Central memory CD8-positive, alpha-beta T cell (primary cell): ENCODE measurements around the gene ASB16.

Experiments used
- ATAC-seq: fragments of 150-1000 bp; cut with Tn5 transposase; replicated peaks from 2 replicates; pipeline ENCODE4 v1.10.0; 2022; ENCODE audit warnings: mild to moderate bottlenecking, moderate FRiP score, moderate number of reproducible peaks; ENCODE audit not compliant: poor library complexity, severe bottlenecking; ENCODE audit errors: extremely low read depth
- DNase-seq, 2 donors: peaks; one replicate each; pipeline ENCODE4 v3.0.0; 2021; ENCODE audit warnings: low spot score in 2 of 2
- H3K27ac Mint-ChIP-seq: one replicate; pipeline ENCODE4 v1.8.0; 2022; ENCODE audit warnings: low read depth, mild to moderate bottlenecking, moderate library complexity, mixed read lengths
- H3K27me3 Mint-ChIP-seq: one replicate; pipeline ENCODE4 v1.8.0; 2022; ENCODE audit warnings: mixed read lengths
- H3K36me3 Mint-ChIP-seq: one replicate; pipeline ENCODE4 v1.8.0; 2022; ENCODE audit warnings: mild to moderate bottlenecking, moderate library complexity, mixed read lengths; ENCODE audit not compliant: insufficient read depth
- H3K4me1 Mint-ChIP-seq: one replicate; pipeline ENCODE4 v1.8.0; 2022; ENCODE audit warnings: mixed read lengths
- H3K4me3 Mint-ChIP-seq: one replicate; pipeline ENCODE4 v1.8.0; 2022; ENCODE audit warnings: mild to moderate bottlenecking, moderate library complexity, mixed read lengths
- H3K9me3 Mint-ChIP-seq: one replicate; pipeline ENCODE4 v1.8.0; 2022; ENCODE audit warnings: mixed read lengths

The ASB16 gene

GRCh38 chr17:44219108-44219615 lies 48.7 kb downstream of the ASB16 start:
- ATAC-seq = peak; percentile 49
- Mint-ChIP-seq H3K36me3 (peaks cover 50% of the 10 kb centered on the region), H3K4me3 (peak overlapping the region; percentile 13), H3K27ac (no peak overlapping the region), H3K4me1 (peaks cover 55% of the 10 kb centered on the region), H3K9me3 (no peaks in the 10 kb centered on the region), H3K27me3 (no peaks in the 10 kb centered on the region)
- DNase-seq = peak; percentile 62 to 63

- peak in 1 of 2 donors; percentile 63 for DNase-seq
- ATAC-seq = peak; percentile 33
- Mint-ChIP-seq H3K4me3 (peak within 1 kb of the TSS; percentile 96), H3K27me3 (no peaks in the 10 kb centered on the region), H3K4me1 (peaks cover 51% of the 10 kb centered on the region), H3K36me3 (peaks cover 48% of the 10 kb centered on the region), H3K27ac (peak within 1 kb of the TSS; percentile 99), H3K9me3 (no peaks in the 10 kb centered on the region)
These were observed 49.2 kb downstream of the ASB16 start, which contains the start of gene UBTF for GRCh38 chr17:44219616-44220212. Gene UBTF, minus strand, starts transcription at chr17:44219675. Its CDS starts 1,446 bp downstream, at chr17:44218229.

- H3K27ac Mint-ChIP-seq = peak overlapping the region; percentile 99
- no peaks in the 10 kb centered on the region for H3K27me3 Mint-ChIP-seq
- ATAC-seq (peak; percentile 41), DNase-seq (peak; percentile 38 to 51)
- peaks cover 43% of the 10 kb centered on the region for H3K4me1 Mint-ChIP-seq
- H3K9me3 Mint-ChIP-seq = no peaks in the 10 kb centered on the region
- peak overlapping the region; percentile 96 for H3K4me3 Mint-ChIP-seq
- H3K36me3 Mint-ChIP-seq = peaks cover 43% of the 10 kb centered on the region
These were observed 49.9 kb downstream of the ASB16 start for GRCh38 chr17:44220213-44221083.

GRCh38 chr17:44221084-44221861 lies 50.8 kb downstream of the ASB16 start:
- DNase-seq (peak; percentile 44 to 48), ATAC-seq (peak; percentile 20)
- no peaks in the 10 kb centered on the region for H3K27me3 Mint-ChIP-seq
- H3K36me3 Mint-ChIP-seq = peaks cover 37% of the 10 kb centered on the region
- H3K27ac Mint-ChIP-seq = peak overlapping the region; percentile 99
- peaks cover 35% of the 10 kb centered on the region for H3K4me1 Mint-ChIP-seq
- H3K9me3 Mint-ChIP-seq = no peaks in the 10 kb centered on the region
- H3K4me3 Mint-ChIP-seq = peak overlapping the region; percentile 96

GRCh38 chr17:44221862-44222111 lies 51.3 kb downstream of the ASB16 start:
- no peaks in the 10 kb centered on the region for H3K9me3 Mint-ChIP-seq
- peaks cover 30% of the 10 kb centered on the region for H3K4me1 Mint-ChIP-seq
- H3K4me3 Mint-ChIP-seq = peak overlapping the region; percentile 96
- H3K27me3 Mint-ChIP-seq = no peaks in the 10 kb centered on the region
- no peak for DNase-seq
- H3K27ac Mint-ChIP-seq = peak overlapping the region; percentile 99
- H3K36me3 Mint-ChIP-seq = peaks cover 33% of the 10 kb centered on the region
- ATAC-seq = no peak

GRCh38 chr17:44222112-44222869 lies 51.8 kb downstream of the ASB16 start:
- Mint-ChIP-seq H3K27me3 (no peaks in the 10 kb centered on the region), H3K27ac (peak overlapping the region; percentile 99), H3K9me3 (no peaks in the 10 kb centered on the region), H3K36me3 (peaks cover 31% of the 10 kb centered on the region), H3K4me3 (peak overlapping the region; percentile 96), H3K4me1 (peaks cover 25% of the 10 kb centered on the region)
- no peak for DNase-seq
- no peak for ATAC-seq

- DNase-seq = no peak
- Mint-ChIP-seq H3K27ac (no peak overlapping the region), H3K27me3 (no peaks in the 10 kb centered on the region), H3K36me3 (peaks cover 22% of the 10 kb centered on the region), H3K4me1 (peaks cover 18% of the 10 kb centered on the region), H3K4me3 (no peak overlapping the region), H3K9me3 (no peaks in the 10 kb centered on the region)
- no peak for ATAC-seq
These were observed 53.1 kb downstream of the ASB16 start for GRCh38 chr17:44223541-44224071.
